Fibroblast of the aortic adventitia (primary cell): Measurements from ENCODE around the gene TRPM5. TPM values are rescaled to one million over a fixed set of nuclear protein-coding genes. Genes with fewer than 3 reads are reported as not detected.

ENCODE experiments used
- DNase-seq: peaks from one replicate; pipeline ENCODE4 v3.0.0-alpha.2; 2010; ENCODE audit warnings: low read depth
- H3K4me3 ChIP-seq: 2 replicates; pipeline ENCODE4 v1.5.1; 2011; ENCODE audit warnings: low read depth, mild to moderate bottlenecking, control low read depth, low read length, moderate library complexity
- total RNA-seq: library from RNA; depleted of rRNA; stranded (reverse); fragments of >200 nt; gene quantifications from 2 replicates; pipeline ENCODE4 v1.2.3, GENCODE V29; 2012; ENCODE audit warnings: low replicate concordance
- TF ChIP-seq, protein P1 (sequence below): IDR thresholded peaks from 2 replicates; pipeline ENCODE4 v1.5.1; 2011; ENCODE audit warnings: mild to moderate bottlenecking, low read length, control low read depth, inconsistent platforms; ENCODE audit not compliant: insufficient read depth

TRPM5 gene
- total RNA-seq, 1 donor: not detected

DNA sequence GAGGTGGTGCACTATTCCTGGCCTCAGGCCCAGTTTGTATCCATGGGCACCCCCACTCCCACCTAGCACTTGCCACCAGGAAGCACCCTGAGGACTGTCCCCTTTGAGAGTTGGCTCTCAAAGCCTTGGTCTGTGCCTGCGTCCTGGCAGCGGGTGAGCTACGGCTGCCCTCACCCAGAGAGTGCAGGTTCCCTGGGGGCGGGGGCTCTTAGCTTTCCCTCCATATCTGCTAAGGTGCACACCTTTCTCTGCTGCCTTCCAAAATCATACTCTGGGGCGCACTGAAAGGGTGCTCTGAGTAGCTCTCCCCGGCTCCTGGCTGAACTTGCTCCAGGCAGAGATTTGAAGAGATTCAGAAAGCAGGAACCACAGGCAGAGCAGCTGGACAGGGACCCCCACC, 7.6 kb upstream of the TRPM5 start:
- no peak overlapping the region for H3K4me3 ChIP-seq
- DNase-seq: no peak
- TF ChIP-seq, protein P1, sequence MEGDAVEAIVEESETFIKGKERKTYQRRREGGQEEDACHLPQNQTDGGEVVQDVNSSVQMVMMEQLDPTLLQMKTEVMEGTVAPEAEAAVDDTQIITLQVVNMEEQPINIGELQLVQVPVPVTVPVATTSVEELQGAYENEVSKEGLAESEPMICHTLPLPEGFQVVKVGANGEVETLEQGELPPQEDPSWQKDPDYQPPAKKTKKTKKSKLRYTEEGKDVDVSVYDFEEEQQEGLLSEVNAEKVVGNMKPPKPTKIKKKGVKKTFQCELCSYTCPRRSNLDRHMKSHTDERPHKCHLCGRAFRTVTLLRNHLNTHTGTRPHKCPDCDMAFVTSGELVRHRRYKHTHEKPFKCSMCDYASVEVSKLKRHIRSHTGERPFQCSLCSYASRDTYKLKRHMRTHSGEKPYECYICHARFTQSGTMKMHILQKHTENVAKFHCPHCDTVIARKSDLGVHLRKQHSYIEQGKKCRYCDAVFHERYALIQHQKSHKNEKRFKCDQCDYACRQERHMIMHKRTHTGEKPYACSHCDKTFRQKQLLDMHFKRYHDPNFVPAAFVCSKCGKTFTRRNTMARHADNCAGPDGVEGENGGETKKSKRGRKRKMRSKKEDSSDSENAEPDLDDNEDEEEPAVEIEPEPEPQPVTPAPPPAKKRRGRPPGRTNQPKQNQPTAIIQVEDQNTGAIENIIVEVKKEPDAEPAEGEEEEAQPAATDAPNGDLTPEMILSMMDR: no peak

DNA sequence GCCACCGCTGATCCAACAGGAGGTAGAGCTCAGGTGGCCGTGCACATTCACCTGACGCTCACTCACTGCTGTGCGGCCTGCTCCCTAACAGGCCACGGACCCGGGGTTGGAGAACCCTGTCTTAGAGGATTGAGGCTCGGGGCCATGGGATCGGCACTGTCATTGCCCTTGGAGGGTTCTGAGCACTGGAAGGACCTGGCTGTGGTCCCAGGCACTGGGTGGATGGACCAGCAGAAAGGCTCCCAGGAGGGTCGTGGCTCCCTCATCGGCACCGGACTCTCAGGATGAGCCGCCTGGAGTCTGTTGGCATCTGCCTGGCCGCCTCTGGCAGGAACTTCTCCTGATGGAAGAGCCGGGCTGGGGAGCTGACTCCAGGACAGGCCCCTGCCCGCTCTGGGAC, 7.0 kb upstream of the TRPM5 start:
- TF ChIP-seq, protein P1: no peak
- H3K4me3 ChIP-seq: no peak overlapping the region
- no peak for DNase-seq

DNA sequence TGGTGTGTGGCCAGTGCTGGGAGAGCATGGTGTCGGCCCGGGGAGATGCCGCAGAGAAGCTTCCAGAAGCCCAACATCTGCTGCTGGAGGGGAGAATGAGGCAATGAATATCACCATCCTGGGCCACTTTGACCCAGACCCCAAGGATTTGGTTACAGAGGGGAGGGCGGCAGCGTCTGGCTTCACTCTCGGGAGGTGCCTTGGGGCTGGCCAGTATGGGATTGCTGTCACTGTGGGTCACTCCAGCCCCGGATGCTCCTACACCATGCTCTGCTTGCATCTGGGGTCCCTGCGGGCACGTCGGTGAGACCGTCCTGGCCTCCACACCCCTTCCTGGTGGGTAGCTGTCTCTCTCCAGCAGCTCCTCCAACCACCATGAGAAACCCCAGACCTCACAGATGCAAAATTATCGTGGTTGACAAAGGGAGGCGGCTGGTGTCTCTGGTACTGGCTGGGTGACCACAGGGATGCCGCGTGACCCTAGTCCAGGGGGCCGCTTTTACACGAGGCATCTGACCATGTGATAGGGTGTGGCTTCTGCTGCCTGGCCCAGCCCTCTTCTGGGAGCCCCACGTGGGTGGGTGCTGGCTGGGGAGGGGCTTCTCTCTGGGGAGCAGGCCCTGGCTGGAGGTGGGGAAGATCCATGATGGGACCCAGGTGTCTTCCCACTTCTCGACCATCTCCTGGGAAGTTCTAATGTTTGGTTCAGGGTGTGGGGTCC, 6.2 kb upstream of the TRPM5 start:
- no peak for DNase-seq
- H3K4me3 ChIP-seq: no peak overlapping the region
- TF ChIP-seq, protein P1: no peak

DNA sequence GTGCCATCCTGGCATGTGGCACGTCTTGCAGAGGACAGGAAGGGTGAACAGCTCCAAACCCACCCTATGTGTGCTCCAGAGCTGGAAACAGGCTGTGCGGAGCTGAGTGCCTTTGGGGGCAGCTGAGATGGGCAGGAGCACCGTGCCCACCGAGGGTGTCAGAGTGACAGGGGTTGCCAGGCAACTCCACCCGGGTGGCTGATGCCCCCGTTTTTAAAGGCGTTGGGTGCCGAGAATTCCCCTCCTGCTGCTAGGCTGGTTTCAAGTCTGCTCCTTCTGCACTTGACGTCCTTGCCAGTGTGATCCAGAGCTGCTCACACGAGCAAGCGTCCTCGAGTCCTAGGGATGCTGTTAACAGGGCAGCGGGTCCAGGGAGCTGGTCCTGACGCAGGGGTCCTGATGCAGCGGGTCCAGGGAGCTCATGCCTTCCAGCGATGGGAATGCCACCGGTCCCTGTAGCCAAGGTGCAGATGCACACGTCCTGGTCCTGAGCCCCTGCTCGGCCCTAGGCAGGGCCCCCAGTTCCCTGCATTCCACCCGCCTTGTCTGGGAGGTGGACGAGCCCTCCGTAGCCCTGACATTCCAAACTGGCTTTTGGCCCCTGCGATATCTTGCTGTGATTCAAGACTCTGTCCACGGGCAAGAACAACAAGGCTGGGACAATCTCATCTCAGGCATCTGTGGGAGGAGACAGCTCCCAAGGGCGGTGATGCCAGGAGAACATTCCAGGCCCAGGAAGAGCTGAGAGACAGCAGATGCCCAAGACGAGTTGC, 5.4 kb upstream of the TRPM5 start:
- H3K4me3 ChIP-seq: no peak overlapping the region
- TF ChIP-seq, protein P1: no peak
- DNase-seq: no peak

DNA sequence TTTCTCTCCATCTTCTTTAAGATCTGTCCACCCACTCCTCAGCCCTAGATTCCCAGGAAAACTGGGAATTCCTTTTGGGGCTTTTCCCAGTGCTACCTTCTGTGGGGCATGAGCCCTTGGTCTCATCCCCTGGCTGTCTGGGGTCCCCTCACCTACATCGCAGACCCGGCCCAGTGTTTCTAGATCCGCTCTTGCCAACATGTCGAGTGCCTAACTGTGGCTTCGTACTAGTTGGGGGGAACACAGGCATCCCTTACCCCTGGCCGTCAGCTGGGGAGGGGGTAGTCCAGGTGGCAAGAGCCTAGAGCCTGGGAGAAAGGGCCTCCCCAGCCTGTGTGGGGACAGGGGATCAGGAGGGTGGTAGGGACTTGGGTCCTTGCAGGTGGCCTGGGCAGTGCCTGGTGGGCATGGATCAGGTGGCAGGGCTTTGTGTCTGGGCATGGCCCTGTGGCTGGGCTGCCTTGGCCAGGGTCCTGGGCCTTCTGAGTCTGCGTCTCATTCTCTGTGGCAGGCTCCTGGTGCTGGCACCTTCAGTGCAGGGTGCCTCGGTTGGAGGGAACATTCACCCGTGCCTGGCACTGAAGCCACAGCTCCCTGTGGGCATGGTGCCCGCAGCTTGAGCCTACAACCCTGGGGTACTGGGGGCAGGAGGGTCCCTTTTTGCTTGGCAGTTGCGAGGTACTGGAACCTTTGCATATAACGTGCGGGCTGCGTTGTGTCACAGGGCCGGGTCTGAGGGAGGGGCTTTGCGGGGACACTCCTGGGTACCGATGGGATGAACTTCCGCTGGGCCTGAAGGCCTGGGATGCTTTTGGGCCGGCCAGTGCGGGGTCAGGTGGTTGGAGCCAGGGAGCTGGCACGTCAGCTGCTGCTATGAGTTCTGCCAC, 4.6 kb upstream of the TRPM5 start:
- no peak for DNase-seq

More for the DNA sequence above, 4.6 kb upstream of the TRPM5 start:
- no peak overlapping the region for H3K4me3 ChIP-seq
- TF ChIP-seq, protein P1: no peak
